ENCODE data around the gene MRPL32. TPM values are rescaled to one million over a fixed set of nuclear protein-coding genes. Genes with fewer than 3 reads are reported as not detected.

MRPL32 gene
- total RNA-seq, 1 donor from 2014 or later = 71.2 TPM

GRCh38 chr7:42906181-42906580 is 26.0 kb upstream of the MRPL32 start:
- H3K4me1 Mint-ChIP-seq (ENCODE audit: low read depth, unreplicated experiment) = peaks cover 21% of the 10 kb centered on the region
- H3K36me3 Mint-ChIP-seq (ENCODE audit: low read depth, unreplicated experiment) = no peaks in the 10 kb centered on the region
- H3K4me3 Mint-ChIP-seq (ENCODE audit: unreplicated experiment) = no peak overlapping the region
- Histone ChIP-seq H3K4me3 (ENCODE audit: insufficient read depth, low read depth, low read length) (no peak overlapping the region), H4K20me1 (ENCODE audit: insufficient read depth, low read length) (no peaks in the 10 kb centered on the region), H3K4me1 (ENCODE audit: insufficient read depth, low read length) (no peaks in the 10 kb centered on the region), H2AFZ (ENCODE audit: low read depth, low read length) (no peak overlapping the region), H3K79me2 (ENCODE audit: insufficient read depth, low read length) (peaks cover 6% of the 10 kb centered on the region), H3K9ac (ENCODE audit: low read length) (no peak overlapping the region), H3K4me2 (ENCODE audit: low read length) (no peak overlapping the region), H3K27me3 (ENCODE audit: insufficient read depth, low read length) (no peaks in the 10 kb centered on the region), H3K36me3 (ENCODE audit: insufficient read depth, low read length) (no peaks in the 10 kb centered on the region), H3K27ac (ENCODE audit: low read depth, low read length) (no peak overlapping the region), H3K9me3 (ENCODE audit: insufficient read depth, low read depth, low read length) (no peaks in the 10 kb centered on the region)
- DNase-seq (ENCODE audit: low read depth) (no peak), FAIRE-seq (no peak)
- H3K27ac Mint-ChIP-seq (ENCODE audit: unreplicated experiment) = no peak overlapping the region
- H3K9me3 Mint-ChIP-seq (ENCODE audit: unreplicated experiment) = no peaks in the 10 kb centered on the region
- TF ChIP-seq CTCF (IDR thresholded peaks at IDR 0.05; ENCODE audit: insufficient read depth, low read depth, low read length) (no peak), EZH2 (IDR thresholded peaks at IDR 0.05; ENCODE audit: insufficient read depth, low read length) (no peak)
- no peaks in the 10 kb centered on the region for H3K27me3 Mint-ChIP-seq (ENCODE audit: low read depth, unreplicated experiment)

DNA sequence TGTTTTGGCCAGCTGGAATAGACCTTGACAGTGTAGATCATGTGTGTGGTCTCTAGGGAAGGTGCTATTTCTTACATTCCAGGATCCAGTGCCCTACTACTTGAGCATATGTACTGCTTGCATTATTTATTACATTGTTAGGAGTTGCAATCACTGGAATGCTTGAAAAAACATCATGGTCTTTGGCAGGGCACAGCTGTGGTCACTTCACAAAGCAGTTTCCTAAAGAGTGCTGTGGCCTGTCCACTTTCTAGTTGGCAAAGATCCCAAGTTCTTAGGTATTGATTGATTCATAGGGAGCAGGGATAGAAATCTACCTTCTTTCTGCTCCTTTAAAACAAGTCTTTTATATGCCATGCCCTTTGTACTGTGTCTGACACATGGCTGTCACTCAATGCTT is 24.9 kb upstream of the MRPL32 start:
- H3K4me1 Mint-ChIP-seq (ENCODE audit: low read depth, unreplicated experiment) = peaks cover 22% of the 10 kb centered on the region
- H3K9ac ChIP-seq (ENCODE audit: low read length) = no peak overlapping the region
- no peaks in the 10 kb centered on the region for H3K36me3 ChIP-seq (ENCODE audit: insufficient read depth, low read length)
- no peak for FAIRE-seq
- H3K4me3 ChIP-seq (ENCODE audit: insufficient read depth, low read depth, low read length) = no peak overlapping the region
- H3K27ac ChIP-seq (ENCODE audit: low read depth, low read length) = no peak overlapping the region
- no peaks in the 10 kb centered on the region for H4K20me1 ChIP-seq (ENCODE audit: insufficient read depth, low read length)
- no peak overlapping the region for H3K4me2 ChIP-seq (ENCODE audit: low read length)
- H3K9me3 Mint-ChIP-seq (ENCODE audit: unreplicated experiment) = no peaks in the 10 kb centered on the region
- no peak overlapping the region for H2AFZ ChIP-seq (ENCODE audit: low read depth, low read length)
- H3K79me2 ChIP-seq (ENCODE audit: insufficient read depth, low read length) = peaks cover 9% of the 10 kb centered on the region
- TF ChIP-seq EZH2 (IDR thresholded peaks at IDR 0.05; ENCODE audit: insufficient read depth, low read length) = no peak
- TF ChIP-seq CTCF (IDR thresholded peaks at IDR 0.05; ENCODE audit: insufficient read depth, low read depth, low read length) = no peak
- H3K9me3 ChIP-seq (ENCODE audit: insufficient read depth, low read depth, low read length) = no peaks in the 10 kb centered on the region
- no peaks in the 10 kb centered on the region for H3K27me3 Mint-ChIP-seq (ENCODE audit: low read depth, unreplicated experiment)
- no peaks in the 10 kb centered on the region for H3K27me3 ChIP-seq (ENCODE audit: insufficient read depth, low read length)
- peak; percentile 33 for DNase-seq (ENCODE audit: low read depth)
- no peak overlapping the region for H3K4me3 Mint-ChIP-seq (ENCODE audit: unreplicated experiment)
- H3K27ac Mint-ChIP-seq (ENCODE audit: unreplicated experiment) = no peak overlapping the region
- no peaks in the 10 kb centered on the region for H3K36me3 Mint-ChIP-seq (ENCODE audit: low read depth, unreplicated experiment)
- H3K4me1 ChIP-seq (ENCODE audit: insufficient read depth, low read length) = peaks cover 3% of the 10 kb centered on the region

- peak overlapping the region; percentile 87 for H3K4me2 ChIP-seq (ENCODE audit: low read length)
Measured at GRCh38 chr7:42910306-42910705, 21.9 kb upstream of the MRPL32 start.

More at GRCh38 chr7:42910306-42910705, 21.9 kb upstream of the MRPL32 start:
- H4K20me1 ChIP-seq (ENCODE audit: insufficient read depth, low read length) = no peaks in the 10 kb centered on the region
- no peak for TF ChIP-seq EZH2 (IDR thresholded peaks at IDR 0.05; ENCODE audit: insufficient read depth, low read length)
- H3K36me3 Mint-ChIP-seq (ENCODE audit: low read depth, unreplicated experiment) = peaks cover 2% of the 10 kb centered on the region
- peaks cover 3% of the 10 kb centered on the region for H3K36me3 ChIP-seq (ENCODE audit: insufficient read depth, low read length)
- H3K27me3 ChIP-seq (ENCODE audit: insufficient read depth, low read length) = no peaks in the 10 kb centered on the region
- peak overlapping the region; percentile 99 for H3K4me3 Mint-ChIP-seq (ENCODE audit: unreplicated experiment)
- no peak overlapping the region for H2AFZ ChIP-seq (ENCODE audit: low read depth, low read length)
- no peaks in the 10 kb centered on the region for H3K9me3 ChIP-seq (ENCODE audit: insufficient read depth, low read depth, low read length)
- no peak overlapping the region for H3K4me3 ChIP-seq (ENCODE audit: insufficient read depth, low read depth, low read length)
- H3K9me3 Mint-ChIP-seq (ENCODE audit: unreplicated experiment) = no peaks in the 10 kb centered on the region
- FAIRE-seq = no peak
- H3K27ac Mint-ChIP-seq (ENCODE audit: unreplicated experiment) = no peak overlapping the region
- no peak overlapping the region for H3K27ac ChIP-seq (ENCODE audit: low read depth, low read length)
- no peak overlapping the region for H3K9ac ChIP-seq (ENCODE audit: low read length)
- H3K4me1 ChIP-seq (ENCODE audit: insufficient read depth, low read length) = peaks cover 11% of the 10 kb centered on the region
- H3K4me1 Mint-ChIP-seq (ENCODE audit: low read depth, unreplicated experiment) = peaks cover 38% of the 10 kb centered on the region
- no peaks in the 10 kb centered on the region for H3K27me3 Mint-ChIP-seq (ENCODE audit: low read depth, unreplicated experiment)
- peaks cover 9% of the 10 kb centered on the region for H3K79me2 ChIP-seq (ENCODE audit: insufficient read depth, low read length)
- DNase-seq (ENCODE audit: low read depth) = no peak

Data from astrocyte (in vitro differentiated cells and primary cell).